Gastroesophageal sphincter (tissue), 4 donors: ENCODE measurements around the gene CTSZ. TPM values are rescaled to one million over a fixed set of nuclear protein-coding genes. Genes with fewer than 3 reads are reported as not detected.

ENCODE experiments used
- ATAC-seq: fragments of 150-250 bp; one replicate; pipeline ENCODE4 v1.9.1; 2016; ENCODE audit warnings: mild to moderate bottlenecking, moderate library complexity
- H3K27ac ChIP-seq, 4 donors: fragments of 200-600 bp; sonication (generic) in 3 of 4; 1 replicate in 3 of 4; 2 replicates in 1 of 4; pipeline ENCODE4 v1.5.1; 2016 to 2019
- H3K27me3 ChIP-seq: fragments of 200-600 bp; sonication (generic); one replicate; pipeline ENCODE4 v1.5.1; 2019
- H3K36me3 ChIP-seq, 2 donors: fragments of 200-600 bp; sonication (generic); one replicate each; pipeline ENCODE4 v1.5.1; 2019; ENCODE audit warnings: control low read depth in 1 of 2
- H3K4me1 ChIP-seq, 3 donors: fragments of 200-600 bp; sonication (generic); 1 replicate in 2 of 3; 2 replicates in 1 of 3; pipeline ENCODE4 v1.5.1; 2016 to 2019; ENCODE audit warnings: control low read depth in 2 of 3
- H3K4me3 ChIP-seq, 2 donors: fragments of 200-600 bp; sonication (generic); one replicate each; pipeline ENCODE4 v1.5.1; 2019; ENCODE audit warnings: mild to moderate bottlenecking in 1 of 2, moderate library complexity in 1 of 2
- H3K9me3 ChIP-seq, 3 donors: fragments of 200-600 bp; sonication (generic); one replicate each; pipeline ENCODE4 v1.5.1; 2017 to 2019; ENCODE audit warnings: control low read depth in 2 of 3
- EP300 ChIP-seq: sonication (generic); formaldehyde crosslinking; IDR thresholded peaks from one replicate; pipeline ENCODE4 v1.6.1; 2017; ENCODE audit warnings: antibody characterized with exemption, mild to moderate bottlenecking
- POLR2A ChIP-seq, 2 donors: fragments of 450-650 bp; IDR thresholded peaks; one replicate each; pipeline ENCODE4 v1.6.1; 2017; ENCODE audit warnings: antibody characterized with exemption in 2 of 2, mild to moderate bottlenecking in 2 of 2, moderate library complexity in 1 of 2
- POLR2AphosphoS5 ChIP-seq: sonication (generic); formaldehyde crosslinking; IDR thresholded peaks from one replicate; pipeline ENCODE4 v1.6.1; 2017; ENCODE audit warnings: antibody characterized with exemption
- WGBS, 2 donors: methylation state at CpG; one replicate each; pipeline ENCODE4 v1.1.5; 2018; ENCODE audit warnings: low coverage in 1 of 2; 5-methylcytosine and 5-hydroxymethylcytosine counted together
- total RNA-seq, 4 donors: library from RNA; depleted of rRNA; stranded (reverse); fragments of >200 nt; gene quantifications; one replicate each; pipeline ENCODE4 v1.1.0, GENCODE V29; 2016
- TF ChIP-seq, protein P1 (sequence below), 4 experiments: fragments of 200-600 bp in 2 of 4; fragments of 450-650 bp in 2 of 4; sonication (generic) in 1 of 4; IDR thresholded peaks; one replicate each; pipeline ENCODE4 v1.5.1; 2017 to 2019; ENCODE audit warnings: antibody characterized with exemption in 4 of 4, mild to moderate bottlenecking in 2 of 4, moderate library complexity in 2 of 4

CTSZ gene
- total RNA-seq, 4 donors from 2014 or later = 167 to 222 (median 176) TPM

DNA sequence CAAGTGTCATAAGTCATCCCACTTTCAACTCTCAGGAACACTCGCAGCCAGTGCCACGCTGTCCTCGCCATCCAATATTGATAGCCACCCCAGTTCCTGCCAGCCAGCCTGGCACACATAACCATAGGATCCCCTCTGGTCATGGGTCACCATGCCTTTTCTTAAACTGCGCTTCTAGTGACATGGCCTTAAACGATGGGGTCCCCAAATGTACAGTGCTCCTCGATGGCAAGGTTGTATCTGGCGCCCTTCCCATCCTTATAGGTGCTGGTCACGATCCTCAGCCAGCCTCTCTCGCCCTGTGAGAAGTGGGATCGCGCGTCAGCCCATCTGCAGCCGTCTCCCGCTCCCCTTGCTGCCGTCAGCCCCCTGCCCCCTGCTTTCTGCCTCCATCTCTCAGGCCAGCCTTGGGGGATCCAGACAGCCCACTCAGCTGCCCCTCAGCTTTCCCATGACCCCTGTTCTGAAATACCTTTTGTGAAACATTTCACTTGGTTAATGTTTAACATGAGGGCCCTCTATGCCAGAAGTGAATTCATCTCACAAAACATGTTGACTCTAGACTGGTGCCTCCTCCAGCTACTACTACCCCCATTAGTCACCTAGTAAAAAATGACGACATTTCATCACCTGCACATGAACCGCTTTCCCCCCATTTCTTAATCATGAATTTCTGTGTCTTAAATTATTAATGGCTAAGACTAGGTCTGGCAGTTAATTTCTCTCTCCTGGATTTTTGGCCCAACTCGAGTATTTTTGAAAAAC lies 11.4 kb downstream of the CTSZ start:
- H3K4me3 ChIP-seq = no peak overlapping the region
- H3K4me1 ChIP-seq = peaks cover 0 to 8% (median 0%) of the 10 kb centered on the region in 3 donors
- TF ChIP-seq, protein P1, sequence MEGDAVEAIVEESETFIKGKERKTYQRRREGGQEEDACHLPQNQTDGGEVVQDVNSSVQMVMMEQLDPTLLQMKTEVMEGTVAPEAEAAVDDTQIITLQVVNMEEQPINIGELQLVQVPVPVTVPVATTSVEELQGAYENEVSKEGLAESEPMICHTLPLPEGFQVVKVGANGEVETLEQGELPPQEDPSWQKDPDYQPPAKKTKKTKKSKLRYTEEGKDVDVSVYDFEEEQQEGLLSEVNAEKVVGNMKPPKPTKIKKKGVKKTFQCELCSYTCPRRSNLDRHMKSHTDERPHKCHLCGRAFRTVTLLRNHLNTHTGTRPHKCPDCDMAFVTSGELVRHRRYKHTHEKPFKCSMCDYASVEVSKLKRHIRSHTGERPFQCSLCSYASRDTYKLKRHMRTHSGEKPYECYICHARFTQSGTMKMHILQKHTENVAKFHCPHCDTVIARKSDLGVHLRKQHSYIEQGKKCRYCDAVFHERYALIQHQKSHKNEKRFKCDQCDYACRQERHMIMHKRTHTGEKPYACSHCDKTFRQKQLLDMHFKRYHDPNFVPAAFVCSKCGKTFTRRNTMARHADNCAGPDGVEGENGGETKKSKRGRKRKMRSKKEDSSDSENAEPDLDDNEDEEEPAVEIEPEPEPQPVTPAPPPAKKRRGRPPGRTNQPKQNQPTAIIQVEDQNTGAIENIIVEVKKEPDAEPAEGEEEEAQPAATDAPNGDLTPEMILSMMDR (IDR thresholded peaks at IDR 0.05) = no peak
- TF ChIP-seq POLR2AphosphoS5 = no peak
- no peak for TF ChIP-seq POLR2A (IDR thresholded peaks at IDR 0.05)
- TF ChIP-seq EP300 = no peak
- ATAC-seq = no peak
- no peaks in the 10 kb centered on the region for H3K9me3 ChIP-seq
- H3K27me3 ChIP-seq = no peaks in the 10 kb centered on the region
- 75 to 89% methylated on average over 4 to 16 of the region's 18 CpGs for WGBS, 2 donors
- peaks cover 0 to 100% of the 10 kb centered on the region in 2 donors for H3K36me3 ChIP-seq
- no peak overlapping the region for H3K27ac ChIP-seq

GRCh38 chr20:58994390-58995159 lies 12.5 kb downstream of the CTSZ start:
- Histone ChIP-seq H3K27ac (peak overlapping the region in 1 of 4 donors; percentile 16), H3K9me3 (no peaks in the 10 kb centered on the region), H3K27me3 (no peaks in the 10 kb centered on the region), H3K4me1 (peaks cover 0 to 8% (median 0%) of the 10 kb centered on the region in 3 donors), H3K4me3 (no peak overlapping the region), H3K36me3 (peaks cover 0 to 100% of the 10 kb centered on the region in 2 donors)
- ATAC-seq = no peak
- TF ChIP-seq POLR2AphosphoS5 (no peak), EP300 (no peak), POLR2A (IDR thresholded peaks at IDR 0.05) (no peak)
- TF ChIP-seq, protein P1 (IDR thresholded peaks at IDR 0.05) = no peak
- WGBS, 2 donors = 64 to 81% methylated on average over 13 to 14 of the region's 17 CpGs

DNA sequence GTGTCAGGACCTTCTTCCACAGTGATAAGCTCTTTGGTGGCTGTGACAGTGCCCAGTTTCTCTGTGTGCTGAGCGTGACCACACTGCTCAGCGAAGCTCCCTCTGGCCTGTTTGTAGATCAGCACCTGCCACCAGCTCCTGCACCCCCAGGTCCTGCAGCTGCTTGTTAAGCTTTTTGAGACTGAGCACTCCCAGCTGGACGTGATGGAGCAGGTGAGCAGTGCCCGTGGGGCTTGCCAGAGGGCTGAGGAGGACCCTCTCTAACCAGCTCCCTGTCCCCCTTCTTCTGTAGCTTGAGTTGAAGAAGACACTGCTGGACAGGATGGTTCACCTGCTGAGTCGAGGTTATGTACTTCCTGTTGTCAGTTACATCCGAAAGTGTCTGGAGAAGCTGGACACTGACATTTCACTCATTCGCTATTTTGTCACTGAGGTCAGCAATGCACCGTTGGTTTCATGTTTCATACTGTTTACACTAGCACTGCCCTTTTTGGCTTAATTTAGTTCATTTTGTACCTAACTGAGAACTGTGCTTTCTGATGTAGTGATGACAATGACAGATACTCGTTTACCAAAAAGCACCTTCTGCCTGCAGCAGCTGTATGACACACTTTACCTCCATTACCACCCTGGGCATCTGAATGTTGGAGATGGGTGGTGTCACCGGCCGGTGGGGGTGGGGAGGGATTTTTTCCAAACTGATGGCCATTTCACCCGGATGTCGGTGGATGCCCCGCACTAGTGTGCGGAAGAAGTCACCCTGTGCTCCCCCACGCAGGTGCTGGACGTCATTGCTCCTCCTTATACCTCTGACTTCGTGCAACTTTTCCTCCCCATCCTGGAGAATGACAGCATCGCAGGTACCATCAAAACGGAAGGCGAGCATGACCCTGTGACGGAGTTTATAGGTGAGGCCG lies 13.5 kb downstream of the CTSZ start:
- peaks cover 0 to 8% (median 0%) of the 10 kb centered on the region in 3 donors for H3K4me1 ChIP-seq
- H3K4me3 ChIP-seq = no peak overlapping the region
- peaks cover 0 to 100% of the 10 kb centered on the region in 2 donors for H3K36me3 ChIP-seq
- WGBS, 2 donors = 78 to 79% methylated on average over 7 to 13 of the region's 23 CpGs
- no peaks in the 10 kb centered on the region for H3K9me3 ChIP-seq
- TF ChIP-seq, protein P1 (IDR thresholded peaks at IDR 0.05) = no peak
- TF ChIP-seq POLR2AphosphoS5 (no peak), EP300 (no peak), POLR2A (IDR thresholded peaks at IDR 0.05) (no peak)
- no peak overlapping the region for H3K27ac ChIP-seq
- H3K27me3 ChIP-seq = no peaks in the 10 kb centered on the region
- ATAC-seq = no peak

DNA sequence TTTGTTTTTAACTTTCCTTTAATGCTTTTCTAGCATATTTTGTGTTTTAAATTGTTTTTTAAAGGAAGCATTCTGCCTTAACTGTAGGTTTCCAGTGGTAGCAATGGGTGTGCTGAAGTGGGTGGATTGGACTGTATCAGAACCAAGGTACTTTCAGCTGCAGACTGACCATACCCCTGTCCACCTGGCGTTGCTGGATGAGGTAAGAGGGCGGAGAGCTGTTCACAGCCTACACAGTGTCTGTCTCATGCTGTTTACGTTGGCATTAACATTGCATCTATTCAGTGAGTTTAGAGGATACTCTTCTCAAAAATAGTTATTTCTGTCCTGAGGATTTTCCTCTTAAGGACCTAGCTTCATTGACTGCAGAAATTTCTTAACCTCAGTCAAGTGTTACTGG lies 14.1 kb downstream of the CTSZ start:
- H3K4me1 ChIP-seq = peaks cover 0 to 8% (median 0%) of the 10 kb centered on the region in 3 donors
- H3K9me3 ChIP-seq = no peaks in the 10 kb centered on the region
- H3K4me3 ChIP-seq = no peak overlapping the region
- no peak for ATAC-seq
- TF ChIP-seq POLR2A (IDR thresholded peaks at IDR 0.05) (no peak), POLR2AphosphoS5 (no peak)
- H3K27ac ChIP-seq = no peak overlapping the region
- H3K27me3 ChIP-seq = no peaks in the 10 kb centered on the region
- peaks cover 0 to 100% of the 10 kb centered on the region in 2 donors for H3K36me3 ChIP-seq
- 86% methylated on average over 1 of the region's 3 CpGs; no CpG with 5 or more reads in 1 of the 2 donors for WGBS, 2 donors

- 69 to 72% methylated on average over 8 to 9 of the region's 9 CpGs for WGBS, 2 donors
- no peak for ATAC-seq
- H3K36me3 ChIP-seq = peaks cover 0 to 100% of the 10 kb centered on the region in 2 donors
- H3K4me3 ChIP-seq = no peak overlapping the region
- no peak overlapping the region for H3K27ac ChIP-seq
- no peaks in the 10 kb centered on the region for H3K27me3 ChIP-seq
- TF ChIP-seq EP300 = no peak
- TF ChIP-seq, protein P1 (IDR thresholded peaks at IDR 0.05) = no peak
- no peak for TF ChIP-seq POLR2A (IDR thresholded peaks at IDR 0.05)
- TF ChIP-seq POLR2AphosphoS5 = no peak
- no peaks in the 10 kb centered on the region for H3K9me3 ChIP-seq
- H3K4me1 ChIP-seq = peaks cover 0 to 8% (median 0%) of the 10 kb centered on the region in 3 donors
These were observed 15.3 kb downstream of the CTSZ start for GRCh38 chr20:58991715-58992114.
